ENCODE data around the gene GPANK1. TPM values are rescaled to one million over a fixed set of nuclear protein-coding genes. Genes with fewer than 3 reads are reported as not detected.

GPANK1 gene
- total and polyA plus RNA-seq, 9 of the 15 experiments (the other 6 are each of a cell fraction or from before 2014, with no cell fraction given), result 32.2 to 111 (median 46.3) TPM

DNA sequence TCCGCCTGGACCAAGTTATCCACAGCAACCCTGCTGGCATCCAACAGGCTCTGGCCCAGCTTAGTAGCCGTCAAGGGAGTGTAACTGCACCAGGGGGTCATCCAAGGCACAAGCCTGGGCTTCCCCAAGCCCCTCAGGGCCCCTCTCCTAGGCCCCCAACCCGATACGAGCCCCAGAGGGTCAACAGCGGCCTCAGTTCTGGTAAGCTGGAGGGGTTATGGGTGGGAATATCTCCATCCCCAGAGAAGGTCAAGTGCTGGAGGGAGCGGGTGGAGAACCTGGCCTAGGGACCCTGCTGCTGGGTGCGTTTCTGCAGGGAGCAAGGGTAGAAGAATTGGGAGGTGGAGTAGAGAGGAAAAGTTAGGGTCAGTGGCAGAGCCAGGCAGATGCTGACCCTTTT lies 31.4 kb downstream of the GPANK1 start:
- DNase-seq (ENCODE audit: extremely low read depth in 1 of 4, low spot score in 3 of 4), result no peak
- BruUV-seq (replicated peaks), result no TSS peak
- TF ChIP-seq, protein P1, sequence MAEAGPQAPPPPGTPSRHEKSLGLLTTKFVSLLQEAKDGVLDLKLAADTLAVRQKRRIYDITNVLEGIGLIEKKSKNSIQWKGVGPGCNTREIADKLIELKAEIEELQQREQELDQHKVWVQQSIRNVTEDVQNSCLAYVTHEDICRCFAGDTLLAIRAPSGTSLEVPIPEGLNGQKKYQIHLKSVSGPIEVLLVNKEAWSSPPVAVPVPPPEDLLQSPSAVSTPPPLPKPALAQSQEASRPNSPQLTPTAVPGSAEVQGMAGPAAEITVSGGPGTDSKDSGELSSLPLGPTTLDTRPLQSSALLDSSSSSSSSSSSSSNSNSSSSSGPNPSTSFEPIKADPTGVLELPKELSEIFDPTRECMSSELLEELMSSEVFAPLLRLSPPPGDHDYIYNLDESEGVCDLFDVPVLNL (CRISPR knock-in tag; IDR thresholded peaks at IDR 0.05; ENCODE audit: low read depth), result no peak
- peak; percentile 74 for TF ChIP-seq POLR2G (IDR thresholded peaks at IDR 0.05; ENCODE audit: low read depth, low read length)
- TF ChIP-seq, protein P2, sequence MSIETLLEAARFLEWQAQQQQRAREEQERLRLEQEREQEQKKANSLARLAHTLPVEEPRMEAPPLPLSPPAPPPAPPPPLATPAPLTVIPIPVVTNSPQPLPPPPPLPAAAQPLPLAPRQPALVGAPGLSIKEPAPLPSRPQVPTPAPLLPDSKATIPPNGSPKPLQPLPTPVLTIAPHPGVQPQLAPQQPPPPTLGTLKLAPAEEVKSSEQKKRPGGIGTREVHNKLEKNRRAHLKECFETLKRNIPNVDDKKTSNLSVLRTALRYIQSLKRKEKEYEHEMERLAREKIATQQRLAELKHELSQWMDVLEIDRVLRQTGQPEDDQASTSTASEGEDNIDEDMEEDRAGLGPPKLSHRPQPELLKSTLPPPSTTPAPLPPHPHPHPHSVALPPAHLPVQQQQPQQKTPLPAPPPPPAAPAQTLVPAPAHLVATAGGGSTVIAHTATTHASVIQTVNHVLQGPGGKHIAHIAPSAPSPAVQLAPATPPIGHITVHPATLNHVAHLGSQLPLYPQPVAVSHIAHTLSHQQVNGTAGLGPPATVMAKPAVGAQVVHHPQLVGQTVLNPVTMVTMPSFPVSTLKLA (conservative IDR thresholded peaks at IDR 0.05), result no peak
- TF ChIP-seq, protein P3, sequence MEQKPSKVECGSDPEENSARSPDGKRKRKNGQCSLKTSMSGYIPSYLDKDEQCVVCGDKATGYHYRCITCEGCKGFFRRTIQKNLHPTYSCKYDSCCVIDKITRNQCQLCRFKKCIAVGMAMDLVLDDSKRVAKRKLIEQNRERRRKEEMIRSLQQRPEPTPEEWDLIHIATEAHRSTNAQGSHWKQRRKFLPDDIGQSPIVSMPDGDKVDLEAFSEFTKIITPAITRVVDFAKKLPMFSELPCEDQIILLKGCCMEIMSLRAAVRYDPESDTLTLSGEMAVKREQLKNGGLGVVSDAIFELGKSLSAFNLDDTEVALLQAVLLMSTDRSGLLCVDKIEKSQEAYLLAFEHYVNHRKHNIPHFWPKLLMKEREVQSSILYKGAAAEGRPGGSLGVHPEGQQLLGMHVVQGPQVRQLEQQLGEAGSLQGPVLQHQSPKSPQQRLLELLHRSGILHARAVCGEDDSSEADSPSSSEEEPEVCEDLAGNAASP (IDR thresholded peaks at IDR 0.05), result no peak
- no peak for TF ChIP-seq FOXA3 (CRISPR knock-in tag; conservative IDR thresholded peaks at IDR 0.05 in 1 of 2, IDR thresholded peaks at IDR 0.05 in 1 of 2)
- TF ChIP-seq MCM5 (IDR thresholded peaks at IDR 0.05; ENCODE audit: low read depth), result no peak
- no peak for TF ChIP-seq FOXM1 (IDR thresholded peaks at IDR 0.05; ENCODE audit: low read depth)
- TF ChIP-seq FOXM1 (CRISPR knock-in tag; IDR thresholded peaks at IDR 0.05; ENCODE audit: low read depth), result no peak
- peak; percentile 55 for TF ChIP-seq RBFOX2 (IDR thresholded peaks at IDR 0.05; ENCODE audit: low read depth, low read length)
- peak; percentile 40; the same call in 1 of the 2 replicates for TF ChIP-seq SUPT5H (IDR thresholded peaks at IDR 0.05)
- peak; percentile 5 for TF ChIP-seq POLR2B (IDR thresholded peaks at IDR 0.05; ENCODE audit: low read depth, partially characterized antibody)
- TF ChIP-seq TEAD2 (tag; IDR thresholded peaks at IDR 0.05), result no peak
- TF ChIP-seq C11orf30 (IDR thresholded peaks at IDR 0.05; ENCODE audit: low read depth), result no peak
- TF ChIP-seq ZNF583 (CRISPR knock-in tag; IDR thresholded peaks at IDR 0.05), result no peak
- peak; percentile 79 for TF ChIP-seq RBM22 (IDR thresholded peaks at IDR 0.05; ENCODE audit: low read depth, low read length, poor library complexity, severe bottlenecking)
- TF ChIP-seq POLR2AphosphoS5 (IDR thresholded peaks at IDR 0.05; ENCODE audit: control insufficient read depth, insufficient read depth, low read depth, low read length), result peak; percentile 50
- intact Hi-C loops (cut with micrococcal nuclease) (no loop called here), in situ Hi-C loops (cut with MboI) (no loop called here)
- peaks cover 98% of the 10 kb centered on the region for H3K36me3 ChIP-seq (ENCODE audit: control insufficient read depth, insufficient read depth, low read length)
- H3K4me2 ChIP-seq (ENCODE audit: insufficient read depth, low read length), result no peak overlapping the region
- no peaks in the 10 kb centered on the region for H3K9me1 ChIP-seq (ENCODE audit: control insufficient read depth, insufficient read depth, low read length)
- H3K4me3 ChIP-seq, result no peak overlapping the region
- no peak for FAIRE-seq
- H3K9ac ChIP-seq (ENCODE audit: insufficient read depth in 1 of 2, low read depth in 2 of 2, low read length in 2 of 2), result 0 out of 4 replicates have a peak overlapping the region, but pooled peaks of 1 of the 2 experiments have one; percentile 29
- no peak overlapping the region for H2AFZ ChIP-seq (ENCODE audit: low read depth, low read length)
- no peak overlapping the region; the same call in 2 of the 3 replicates for H3K27ac ChIP-seq (ENCODE audit: extremely low read depth, low read depth, low read length)
- CTCF ChIA-PET (ENCODE audit: low intra/inter-chr PET ratio), result no interaction called here
- no peaks in the 10 kb centered on the region for H3K9me3 ChIP-seq (replicated peaks; ENCODE audit: control insufficient read depth, insufficient read depth, low read depth, low read length)
- no peaks in the 10 kb centered on the region for H3K27me3 ChIP-seq (ENCODE audit: control insufficient read depth in 2 of 2, insufficient read depth in 2 of 2, low read length in 2 of 2)
- H3K79me2 ChIP-seq (ENCODE audit: control insufficient read depth, insufficient read depth, low read length), result peaks cover 9% of the 10 kb centered on the region; the same call in 1 of the 3 replicates
- peaks cover 3 to 27% of the 10 kb centered on the region in 2 experiments; a peak in 4 of 5 replicates for H3K4me1 ChIP-seq (replicated peaks in 1 of 2; ENCODE audit: control insufficient read depth in 2 of 2, insufficient read depth in 2 of 2, low read length in 2 of 2)
- POLR2A ChIA-PET, result interaction anchor here (0.8 to 14.8 kb wide), 6 partner anchors 8 to 137 kb away, joined by 3 to 274 read pairs (median 48); partner anchors contain the start of genes APOM, BAG6, GPANK1 and PRRC2A
- no peak for ATAC-seq
- 90% methylated on average over 7 of the region's 7 CpGs for WGBS (ENCODE audit: insufficient coverage, low coverage, missing lambda C conversion rate)
- peaks cover 27% of the 10 kb centered on the region for H4K20me1 ChIP-seq (replicated peaks; ENCODE audit: control insufficient read depth, insufficient read depth, low read length)
